NCI-H748 (cell line): ENCODE data around the gene CREG1.
A peak's percentile ranks its signal among the peaks of the same experiment; 100 is the strongest.
"Not testable (repeated sequence)": the region's sequence is repeated elsewhere in the genome, so short reads cannot be mapped to it uniquely, and the experiment has no call there.

Source experiments
- DNase-seq: peaks from one replicate; lab custom pipeline; 2025; ENCODE audit not compliant: unreplicated experiment; lab: John Stamatoyannopoulos, UW

The CREG1 gene

DNA sequence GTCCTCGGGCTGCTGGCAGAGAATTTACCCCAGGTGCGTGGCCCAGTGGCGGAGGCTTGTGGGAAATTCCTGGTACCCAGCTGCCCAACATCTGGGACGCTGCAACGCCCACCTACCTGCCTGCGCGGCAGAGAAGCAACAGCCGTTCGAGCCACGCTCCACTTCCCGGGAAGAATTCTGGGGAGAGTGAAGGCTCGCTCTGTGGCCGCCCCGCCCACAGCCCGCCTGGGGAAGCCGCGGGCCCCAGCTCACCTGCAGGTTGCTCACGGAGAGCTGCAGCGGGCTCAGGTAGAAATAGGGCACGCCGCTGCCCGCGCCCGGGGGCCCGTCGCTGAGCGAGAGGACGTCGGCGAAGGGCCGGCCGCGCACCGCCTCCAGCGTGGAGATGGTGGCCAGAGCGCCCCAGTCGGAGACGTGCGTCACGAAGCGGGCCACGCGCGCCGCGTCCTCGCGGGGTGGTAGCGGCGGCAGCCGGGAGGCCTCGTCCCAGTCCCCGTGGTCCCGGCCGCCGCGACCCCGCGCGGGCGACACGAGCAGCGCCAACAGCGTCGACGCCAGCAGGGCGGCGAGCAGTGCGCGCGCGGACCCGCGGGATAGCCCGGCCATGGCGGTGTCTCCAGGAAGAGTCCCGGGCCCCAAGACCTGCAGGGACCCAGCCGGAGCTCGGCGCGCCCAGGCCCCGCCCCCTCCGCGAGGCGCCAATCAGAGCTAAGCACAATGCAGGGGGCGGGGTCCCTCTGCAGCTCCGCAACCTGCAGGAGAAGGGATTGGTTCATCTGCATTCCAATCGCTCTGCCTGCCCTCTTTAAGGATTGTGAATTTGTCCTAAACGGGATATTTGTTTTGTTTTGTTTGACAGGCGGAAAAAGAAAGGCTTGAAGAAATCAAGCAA is at the start of gene CREG1:
TSS of gene CREG1 (minus strand) at position 627 of the 892 bp plus-strand sequence.
- DNase-seq: peak; percentile 92

DNA sequence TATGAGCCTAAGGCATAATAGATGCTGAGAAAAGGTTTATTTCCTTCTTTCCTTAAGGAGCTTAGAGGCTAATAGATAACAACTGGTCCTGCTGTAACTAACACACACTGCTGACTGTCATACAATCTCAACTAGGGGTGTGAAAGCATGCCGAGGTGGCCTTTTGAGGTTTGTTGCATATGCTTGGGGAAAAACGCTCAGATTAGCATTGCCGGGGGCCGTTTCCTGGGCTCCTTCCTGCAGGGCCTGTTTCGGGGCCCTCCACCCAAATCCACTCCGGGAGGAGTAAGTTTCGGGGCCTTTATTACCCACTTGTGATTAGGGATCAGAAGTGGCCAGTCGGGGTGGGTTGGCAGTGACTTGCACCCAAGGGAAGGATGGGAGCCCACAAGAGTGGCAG is 49.3 kb upstream of the CREG1 start:
- no peak for DNase-seq

DNA sequence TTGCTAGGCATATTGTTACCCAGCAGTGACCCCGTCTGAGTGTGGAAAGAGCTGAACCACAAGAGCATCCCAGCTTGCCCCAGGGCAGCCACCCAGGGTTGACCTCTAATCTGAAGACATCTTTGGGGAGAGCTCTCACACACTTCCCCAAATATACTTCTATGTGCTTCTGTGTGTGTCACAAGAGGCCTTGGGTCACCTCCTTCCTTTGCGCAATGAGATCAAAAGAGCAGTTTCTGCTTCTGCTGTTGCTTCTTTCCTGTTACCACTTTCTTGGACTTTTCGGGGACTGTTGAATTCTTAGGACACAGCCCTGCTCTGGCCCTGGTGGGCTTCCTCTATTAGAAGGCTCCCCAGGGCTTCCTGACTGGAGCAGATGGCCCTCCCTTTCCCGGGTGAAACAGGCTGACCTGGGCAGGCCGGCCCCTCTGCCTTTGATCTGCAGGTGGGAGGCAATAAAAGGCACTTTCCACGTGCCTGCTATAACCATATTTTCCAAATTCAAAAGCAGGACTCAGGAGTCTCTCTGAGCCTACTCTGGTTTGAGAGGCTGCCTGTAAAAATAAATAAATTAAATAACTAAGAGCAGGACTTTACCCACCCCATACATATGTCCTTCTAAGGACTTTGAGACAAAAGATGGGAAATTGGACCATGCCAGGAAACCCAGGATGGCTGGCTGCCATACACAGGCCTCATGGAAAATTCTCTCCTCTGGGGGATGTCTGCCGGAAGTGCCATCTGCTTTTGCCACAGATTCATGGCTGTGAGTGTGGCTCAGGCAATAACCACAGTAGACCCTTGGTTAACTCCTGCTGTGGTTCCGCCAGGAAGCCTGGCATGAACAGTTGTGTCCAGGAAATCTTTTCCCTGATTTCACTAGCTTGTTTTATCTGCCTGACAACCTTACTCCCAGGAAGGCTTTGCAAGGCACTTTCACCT is 48.2 kb upstream of the CREG1 start:
- no peak for DNase-seq

DNA sequence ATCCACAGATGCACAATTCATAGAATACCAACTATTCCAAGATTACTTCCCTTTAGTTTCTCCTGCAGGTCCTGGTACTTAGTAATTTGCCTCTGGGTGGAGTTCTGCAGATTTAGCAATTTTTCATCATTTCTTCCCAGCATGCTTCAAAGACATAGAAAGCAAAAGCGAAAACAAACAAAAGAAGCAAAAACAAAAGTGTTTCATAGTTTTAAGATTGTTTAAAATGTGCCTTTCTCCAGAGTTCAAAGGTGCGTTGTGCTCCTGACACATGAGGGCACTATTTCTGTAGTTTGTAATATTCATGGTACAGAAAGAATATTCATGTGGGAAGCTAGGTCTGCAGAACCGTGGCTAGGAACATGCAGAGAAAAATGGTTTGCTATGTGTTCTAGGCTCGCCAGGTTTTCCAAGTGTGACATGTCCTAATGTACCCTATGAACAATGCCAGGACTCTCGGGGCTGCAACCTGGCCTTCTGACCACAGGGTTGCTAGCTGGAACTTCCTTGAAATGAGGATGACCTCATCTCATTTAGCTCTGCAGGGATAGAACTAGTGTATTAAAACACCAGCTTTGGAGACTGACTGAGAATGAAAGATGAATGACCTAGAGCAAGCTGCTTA is 46.5 kb upstream of the CREG1 start:
- no peak for DNase-seq

DNA sequence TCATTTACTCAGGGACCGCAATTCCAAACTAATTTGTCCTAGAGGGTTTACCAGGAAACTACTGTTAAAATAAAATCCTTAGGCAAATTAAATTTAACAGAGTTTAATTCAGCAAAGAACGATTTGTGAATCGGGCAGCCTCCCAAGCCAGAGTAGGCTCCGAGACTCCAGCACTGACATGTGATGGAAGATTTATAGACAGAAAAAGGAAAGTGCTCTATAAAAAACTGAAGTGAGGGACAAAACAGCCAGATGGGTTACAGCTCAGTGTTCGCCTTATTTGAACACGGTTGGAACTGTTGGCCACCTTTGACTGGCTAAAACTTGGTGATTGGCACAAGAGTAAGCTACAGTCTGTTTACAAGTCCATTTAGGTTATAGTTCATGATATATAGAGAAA is 41.3 kb upstream of the CREG1 start:
- DNase-seq: no peak

DNA sequence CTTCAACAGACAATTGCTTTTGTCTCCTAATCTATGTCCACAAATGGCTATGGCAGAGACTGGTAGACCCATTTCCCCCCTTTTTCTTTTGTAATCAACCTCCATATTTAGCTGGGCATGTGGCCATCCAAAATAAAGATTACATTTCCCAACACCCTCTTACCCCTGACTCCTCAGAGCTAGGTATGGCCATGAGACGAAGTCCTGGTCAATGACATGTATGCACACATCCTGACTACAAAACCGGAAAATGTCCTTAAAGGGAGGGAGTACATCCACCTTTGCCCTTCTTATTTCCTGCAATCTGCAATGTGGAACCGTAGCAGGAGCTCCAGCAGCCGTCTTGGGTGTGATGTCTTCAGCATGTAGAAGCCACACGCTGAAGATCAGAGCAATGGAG is 40.3 kb upstream of the CREG1 start:
- no peak for DNase-seq

DNA sequence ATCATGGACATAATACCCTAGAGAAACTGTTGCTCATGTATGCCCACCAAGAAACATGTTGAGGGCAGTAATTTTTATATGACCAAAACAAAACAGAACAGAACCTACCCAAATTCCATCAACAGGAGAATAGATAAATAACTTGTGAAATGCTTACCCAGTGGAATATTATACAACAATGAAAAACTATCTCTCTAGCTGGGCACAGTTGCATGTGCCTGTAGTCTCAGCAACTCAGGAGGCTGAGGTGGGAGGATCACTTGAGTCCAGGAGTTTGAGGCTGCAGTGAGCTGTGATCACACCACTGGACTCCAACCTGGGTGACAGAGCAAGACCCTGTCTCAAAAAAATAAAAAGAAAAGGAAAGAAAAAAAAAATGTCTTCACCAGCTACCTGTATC is 38.9 kb upstream of the CREG1 start:
- no peak for DNase-seq

DNA sequence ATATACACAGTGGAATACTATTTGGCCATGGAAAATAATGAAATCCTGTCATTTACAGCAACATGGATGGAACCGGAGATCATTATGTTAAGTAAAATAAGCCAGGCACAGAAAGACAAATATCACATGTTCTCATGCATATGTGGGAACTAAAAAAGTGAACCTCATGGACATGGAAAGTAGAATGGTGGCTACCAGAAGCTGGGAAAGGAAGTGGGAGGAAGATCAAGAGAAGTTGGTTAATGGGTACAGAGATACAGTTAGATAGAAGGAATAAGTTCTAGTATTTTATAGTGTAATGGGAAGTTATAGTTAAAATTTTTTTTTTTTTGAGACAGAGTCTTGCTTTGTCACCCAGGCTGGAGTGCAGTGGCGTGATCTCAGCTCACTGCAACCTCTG is 34.8 kb upstream of the CREG1 start:
- no peak for DNase-seq

DNA sequence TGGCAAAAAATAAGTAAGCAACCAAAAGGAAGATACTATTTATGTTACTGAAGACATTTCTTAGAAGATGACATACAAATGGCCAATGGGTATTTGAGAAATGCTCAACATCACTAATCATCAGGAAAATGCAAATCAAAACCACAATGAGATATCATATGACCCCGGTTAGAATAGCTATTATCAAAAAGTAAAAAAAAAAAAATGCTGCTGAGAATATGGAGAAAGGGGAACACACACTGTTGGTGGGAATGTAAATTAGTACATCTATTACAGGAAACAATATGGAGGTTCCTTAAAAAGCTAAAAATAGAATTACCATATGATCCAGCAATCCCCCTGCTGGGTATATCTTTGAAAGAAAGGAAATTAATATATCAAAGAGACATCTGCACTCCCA is 34.3 kb upstream of the CREG1 start:
- DNase-seq: no peak

DNA sequence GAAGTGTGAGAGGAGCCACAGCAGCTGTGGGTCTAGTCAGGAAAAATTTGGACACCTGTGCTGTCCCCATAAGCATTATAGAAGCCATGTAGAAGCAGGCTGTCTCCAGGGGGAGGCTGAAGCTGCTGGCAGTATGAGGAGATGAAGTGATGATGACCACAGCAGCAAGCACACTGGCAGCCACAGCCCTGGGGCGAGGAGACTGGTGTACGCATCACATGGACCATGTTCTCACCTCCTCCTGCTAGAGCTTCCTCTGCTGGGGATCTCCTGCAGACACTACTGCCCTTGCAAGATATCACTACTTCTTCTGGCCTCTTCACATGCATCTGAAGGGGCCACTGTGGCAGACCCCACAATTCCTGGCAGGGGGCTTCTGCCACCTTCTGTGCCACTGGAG is 33.8 kb upstream of the CREG1 start:
- no peak for DNase-seq

DNA sequence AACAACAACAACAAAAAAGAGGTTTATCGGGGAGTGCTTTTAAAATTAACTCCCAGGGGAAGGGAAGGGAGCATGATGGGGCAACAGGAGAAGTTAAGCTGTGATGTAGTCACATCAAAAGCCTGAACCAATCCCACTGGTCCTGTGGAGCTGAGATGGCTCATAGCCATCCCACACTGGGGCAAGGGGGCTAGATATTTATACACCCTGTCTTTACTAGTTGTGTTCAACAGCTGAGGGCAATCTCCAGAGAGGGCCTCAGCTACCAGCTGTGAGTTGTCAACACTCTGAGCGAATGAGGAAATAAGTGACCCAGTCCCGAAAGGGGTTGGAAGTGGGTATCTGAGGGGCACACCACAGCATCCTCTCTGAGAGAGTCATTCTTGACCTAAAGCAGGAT is 31.0 kb upstream of the CREG1 start:
- no peak for DNase-seq

DNA sequence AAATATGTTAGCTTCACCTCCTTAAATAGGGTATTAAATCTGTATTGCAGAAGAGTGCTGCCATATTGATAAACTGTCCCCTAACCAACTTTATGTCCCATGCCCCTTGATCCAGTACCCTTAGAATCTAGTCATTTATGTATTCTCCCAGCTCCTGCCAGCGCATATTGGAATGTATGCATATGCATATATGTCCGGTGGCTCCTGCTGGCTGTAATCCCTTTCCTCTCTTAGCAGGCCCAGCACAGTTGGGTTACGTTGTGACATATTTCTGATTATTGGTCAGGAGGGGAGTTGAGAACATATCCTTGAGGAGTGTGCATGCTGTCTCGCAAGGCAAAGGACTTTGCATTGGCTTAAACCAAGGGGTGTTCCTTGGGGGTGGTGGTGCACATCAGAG is 29.2 kb upstream of the CREG1 start:
- no peak for DNase-seq

DNA sequence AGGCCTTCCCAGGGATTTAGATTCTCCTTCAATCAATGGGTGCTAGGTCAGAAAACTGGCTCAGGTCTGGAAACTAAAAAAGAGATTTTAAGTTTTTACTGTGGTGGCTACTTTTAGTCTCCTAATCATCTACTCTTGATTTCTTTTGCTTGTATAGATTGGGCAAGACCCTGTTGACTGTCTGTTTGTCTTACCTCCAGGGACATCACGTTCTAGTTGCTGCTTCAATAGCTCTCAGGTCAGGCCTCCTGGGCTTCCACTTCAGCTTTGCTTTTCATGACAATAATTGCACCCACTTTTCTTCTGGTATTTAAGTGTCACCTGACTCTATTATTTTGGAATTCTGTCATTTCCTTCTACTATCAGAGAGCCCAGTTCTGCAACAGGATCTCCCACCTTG is 28.5 kb upstream of the CREG1 start:
- DNase-seq: no peak

DNA sequence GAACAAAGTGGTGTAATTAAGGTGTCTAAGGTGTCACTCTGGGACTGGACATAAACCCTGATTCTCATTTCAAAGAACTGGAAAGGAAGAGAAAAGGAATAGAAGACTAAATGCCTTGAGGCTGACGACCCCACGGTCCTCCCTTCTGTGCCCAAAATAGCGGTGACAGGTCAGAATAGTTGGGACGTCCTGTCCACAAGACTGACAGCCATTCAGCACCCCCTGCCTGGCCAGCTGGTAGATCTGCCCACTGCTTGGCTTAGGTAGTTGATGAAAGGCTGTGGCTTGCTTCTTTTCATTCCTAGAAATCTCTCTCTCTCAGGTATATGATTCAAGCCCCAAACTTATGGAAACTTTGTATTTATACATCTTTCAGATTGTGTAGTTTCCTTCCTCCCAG is 26.4 kb upstream of the CREG1 start:
- no peak for DNase-seq

DNA sequence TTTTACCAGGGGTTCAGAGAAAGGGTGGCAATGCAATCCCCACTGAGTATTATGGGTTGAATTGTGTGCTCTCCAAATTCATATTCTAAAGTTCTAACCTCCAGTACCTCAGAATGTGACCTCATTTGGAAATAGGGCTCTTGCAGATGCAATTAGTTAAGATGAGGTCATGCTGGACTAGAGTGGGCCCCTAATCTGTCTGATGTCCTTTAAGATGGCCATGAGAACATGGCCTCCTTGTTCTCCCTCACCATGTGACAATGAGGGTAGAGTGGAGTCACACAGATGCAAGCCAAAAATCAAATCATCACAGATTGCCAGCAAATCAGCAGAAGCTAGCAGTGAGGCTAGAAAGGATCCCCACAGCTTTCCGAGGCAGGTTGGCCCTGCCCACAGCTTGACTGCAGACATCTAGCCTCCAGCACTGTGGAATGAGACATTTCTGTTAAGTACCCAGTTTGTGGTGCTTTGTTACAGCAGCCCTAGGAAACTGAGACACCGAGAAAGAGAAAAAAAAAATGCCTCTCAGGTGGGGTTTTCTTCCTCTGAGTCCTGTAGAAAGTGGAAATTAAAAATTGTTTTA is 25.5 kb upstream of the CREG1 start:
- DNase-seq: no peak

DNA sequence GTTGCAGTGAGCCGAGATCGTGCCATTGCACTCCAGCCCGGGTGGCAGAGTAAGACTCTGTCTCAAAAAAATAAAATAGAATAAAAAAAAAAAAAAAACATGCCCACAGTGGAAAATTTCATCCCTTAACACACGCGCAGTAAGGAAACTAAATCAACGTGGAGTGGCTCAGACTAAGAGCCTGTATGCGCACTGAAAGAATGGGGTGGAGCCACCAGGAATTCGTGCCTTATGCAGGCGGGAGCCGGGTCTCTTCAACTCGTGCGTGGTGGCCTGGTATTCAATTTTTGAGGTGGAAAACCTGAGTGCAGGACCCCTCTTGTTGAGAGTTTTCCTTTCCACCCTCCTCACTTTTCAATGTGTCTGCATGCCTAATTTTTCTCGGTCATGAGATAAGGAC is 22.1 kb upstream of the CREG1 start:
- no peak for DNase-seq

DNA sequence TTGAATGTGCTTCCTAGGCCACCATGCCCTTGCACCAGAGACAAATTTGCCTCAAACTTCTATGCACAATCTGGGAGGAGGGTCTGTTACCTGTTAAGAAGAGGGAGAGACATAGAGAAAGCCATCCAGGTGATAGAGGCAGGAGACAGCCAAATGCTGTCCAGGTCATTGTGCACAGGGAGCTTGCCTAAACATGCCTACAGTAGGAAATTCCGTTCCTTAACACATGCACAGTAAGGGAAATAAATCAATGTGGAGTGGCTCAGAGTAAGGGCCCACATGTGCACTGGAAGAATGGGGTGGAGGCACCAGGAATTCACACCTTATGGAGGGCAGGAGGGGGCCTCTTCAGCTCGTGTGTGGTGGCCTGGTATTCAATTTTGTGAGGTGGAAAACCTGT is 19.5 kb upstream of the CREG1 start:
- DNase-seq: no peak

DNA sequence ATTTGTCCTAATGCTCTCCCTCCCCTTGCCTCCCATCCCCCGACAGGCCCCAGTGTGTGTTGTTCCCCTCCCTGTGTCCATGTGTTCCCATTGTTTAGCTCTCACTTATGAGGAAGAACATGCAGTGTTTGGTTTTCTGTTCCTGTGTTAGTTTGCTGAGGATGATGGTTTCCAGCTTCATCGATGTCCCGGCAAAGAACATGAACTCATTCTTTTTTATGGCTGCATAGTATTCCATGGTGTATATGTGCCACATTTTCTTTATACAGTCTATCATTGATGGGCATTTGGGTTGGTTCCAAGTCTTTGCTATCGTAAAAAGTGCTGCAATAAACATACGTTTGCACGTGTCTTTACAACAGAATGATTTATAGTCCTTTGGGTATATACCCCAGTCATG is 17.1 kb upstream of the CREG1 start:
- DNase-seq: not testable (repeated sequence)

DNA sequence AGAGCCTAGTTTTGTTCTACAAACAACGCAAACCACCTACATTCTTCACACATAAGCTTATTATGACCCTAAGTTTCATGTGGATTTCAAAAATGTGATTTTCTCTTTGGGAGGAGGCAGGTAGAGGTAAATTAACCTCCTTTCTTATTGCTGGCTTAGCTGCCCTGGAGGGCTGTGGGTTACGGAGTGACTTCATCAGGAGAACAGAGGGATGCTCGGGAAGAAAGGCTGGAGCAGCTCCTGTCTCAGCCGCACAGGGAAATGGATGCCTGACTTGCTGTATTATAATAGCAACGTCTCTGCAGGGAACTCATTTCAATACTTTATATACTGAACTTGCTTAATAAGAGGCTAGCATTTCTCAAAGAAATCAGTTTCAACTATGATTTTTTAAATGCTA is 14.1 kb upstream of the CREG1 start:
- no peak for DNase-seq

DNA sequence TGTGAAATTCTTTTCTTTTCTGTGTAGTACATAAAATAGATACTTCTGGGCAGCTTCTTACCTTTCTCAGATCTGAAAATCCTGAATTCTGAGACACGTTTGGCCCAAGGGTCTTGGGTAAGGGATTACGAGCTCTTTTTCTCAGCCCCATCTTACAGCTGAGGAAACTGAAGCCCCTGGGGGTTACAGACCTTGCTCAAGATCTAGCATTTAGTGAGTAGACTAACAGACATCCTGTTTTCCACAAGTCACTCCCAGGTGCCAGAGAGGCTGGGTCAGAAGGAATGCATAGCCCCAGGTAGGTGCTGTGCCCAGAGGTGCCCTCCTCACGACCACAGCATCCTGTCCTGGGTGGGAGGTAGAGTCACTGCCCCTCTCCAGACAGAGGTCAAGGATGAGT is 13.2 kb upstream of the CREG1 start:
- DNase-seq: no peak

DNA sequence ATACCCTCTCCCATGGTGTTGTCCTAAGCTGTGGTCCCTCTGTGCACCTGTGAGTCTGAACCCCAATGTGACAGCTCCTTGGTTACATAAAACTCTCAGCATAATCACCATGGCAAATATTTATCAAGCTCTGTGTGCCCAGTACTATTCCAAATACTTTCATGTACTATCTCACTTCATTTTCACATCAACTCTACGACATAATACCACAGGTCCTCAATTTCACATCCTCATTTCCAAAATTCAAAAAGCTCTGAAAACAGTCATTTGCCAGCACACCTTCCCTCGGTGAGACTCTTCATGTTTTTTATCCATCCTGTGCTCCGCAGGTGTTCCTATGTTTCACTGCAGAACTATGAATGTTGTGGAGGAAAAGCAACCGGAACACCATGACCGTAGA is 12.4 kb upstream of the CREG1 start:
- no peak for DNase-seq
